ENCODE results near the gene HAX1.
"Not testable (repeated sequence)": the region's sequence is repeated elsewhere in the genome, so short reads cannot be mapped to it uniquely, and the experiment has no call there.

HAX1 gene

DNA sequence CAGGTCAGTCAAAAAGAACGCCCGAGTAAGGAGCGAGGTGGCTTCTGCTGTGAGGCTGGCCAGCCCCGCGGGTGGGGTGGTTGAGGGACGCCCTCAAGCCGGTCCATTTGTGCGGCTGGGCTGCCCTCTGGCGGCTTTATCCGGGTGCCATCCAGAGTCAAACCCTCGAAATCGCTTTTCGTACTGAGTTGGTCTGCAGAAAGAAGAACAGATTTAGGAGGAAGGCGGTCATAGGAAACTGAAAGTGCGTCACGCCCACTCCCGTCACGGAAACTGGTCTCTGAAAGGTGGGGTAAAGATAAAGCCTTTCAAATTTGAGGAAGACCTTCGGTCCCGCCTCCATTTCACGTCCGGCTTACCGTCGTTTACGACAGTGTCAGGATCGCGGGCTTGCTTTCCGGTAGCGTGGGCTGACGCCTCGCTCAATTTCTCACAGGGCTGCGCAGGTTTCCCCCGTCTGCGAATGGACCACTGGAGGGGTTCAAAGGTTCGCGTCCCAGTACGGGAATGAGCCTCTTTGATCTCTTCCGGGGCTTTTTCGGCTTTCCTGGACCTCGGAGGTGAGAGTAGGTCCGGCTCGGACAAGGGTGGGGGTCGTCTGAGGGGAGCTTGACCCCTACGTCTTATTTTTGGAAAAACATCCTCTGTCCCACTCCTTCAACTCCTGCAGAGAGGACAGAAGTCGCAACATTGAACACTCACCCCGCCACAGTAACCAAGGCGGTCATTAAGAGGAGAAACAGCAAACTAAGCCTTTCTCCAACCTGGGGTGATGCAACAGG lies at the start of gene HAX1:
TSS of gene HAX1 (plus strand) at position 413 of the 782 bp plus-strand sequence. CDS start at position 508, 95 bp downstream.
- peak; percentile 96 for DNase-seq

DNA sequence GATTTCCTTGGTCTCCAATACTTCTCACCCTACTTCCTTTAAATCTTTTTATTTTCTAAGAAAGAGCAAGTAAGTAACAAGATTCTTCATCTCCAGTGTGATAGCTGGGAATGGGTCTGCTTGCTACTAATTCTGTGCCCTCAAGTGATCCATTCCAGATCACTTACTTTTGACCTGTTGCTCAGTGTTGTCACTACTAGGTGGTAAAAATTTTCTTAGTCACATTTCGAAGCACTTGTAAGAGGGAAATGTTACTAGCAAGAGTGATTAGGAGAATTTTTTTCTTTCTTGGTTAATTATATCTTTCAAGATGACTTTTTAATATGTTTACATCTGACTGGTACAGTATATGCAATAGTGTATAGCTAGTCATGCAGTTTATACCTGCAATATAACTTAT lies 49.5 kb upstream of the HAX1 start:
- DNase-seq = no peak

- no peak for DNase-seq
Measured at GRCh38 chr1:154223621-154224020, 48.8 kb upstream of the HAX1 start.

DNA sequence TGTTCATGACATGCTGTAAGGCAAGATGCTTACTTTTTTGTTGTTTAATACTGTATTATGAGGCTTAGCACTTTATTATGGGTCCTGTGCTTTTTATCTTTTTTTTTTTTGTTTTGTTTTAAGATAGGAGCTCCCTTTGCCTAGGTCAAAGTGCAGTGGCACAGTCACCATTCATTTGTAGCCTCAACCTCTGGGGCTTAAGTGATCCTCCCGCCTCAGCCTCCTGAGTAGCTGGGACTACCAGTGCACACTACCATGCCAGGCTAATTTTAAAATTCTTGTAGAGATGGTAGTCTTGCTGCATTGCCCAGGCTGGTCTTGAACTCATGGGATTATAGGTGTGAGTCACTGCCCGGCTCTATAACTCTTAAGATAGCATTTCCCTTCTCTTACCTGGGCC lies 47.1 kb upstream of the HAX1 start:
- DNase-seq = no peak

- DNase-seq = not testable (repeated sequence)
Measured at GRCh38 chr1:154231112-154231511, 41.3 kb upstream of the HAX1 start.

- DNase-seq = not testable (repeated sequence)
Measured at GRCh38 chr1:154233127-154233526, 39.3 kb upstream of the HAX1 start.

GRCh38 chr1:154236855-154237254 lies 35.6 kb upstream of the HAX1 start:
- no peak for DNase-seq

DNA sequence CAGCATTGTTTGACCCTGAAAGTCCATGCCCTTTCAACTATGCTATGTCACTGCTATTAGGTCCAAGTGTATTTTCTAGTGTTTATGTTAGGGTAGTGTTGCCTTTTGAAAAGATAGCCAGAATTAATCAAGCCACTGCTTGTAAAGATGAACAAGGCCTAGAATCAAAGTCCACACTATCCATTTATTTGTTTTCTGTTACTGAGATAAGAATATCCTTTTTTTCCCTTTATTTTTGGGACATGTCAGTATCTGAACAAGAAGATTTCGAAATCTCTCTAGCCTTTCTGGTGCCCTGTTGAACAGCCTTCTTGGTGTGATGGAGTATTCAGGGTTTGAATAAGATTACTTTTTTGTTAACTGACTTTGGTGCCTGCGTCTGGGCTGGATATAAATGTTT lies 35.0 kb upstream of the HAX1 start:
- no peak for DNase-seq

- DNase-seq = no peak
Measured at GRCh38 chr1:154237880-154238506, 34.4 kb upstream of the HAX1 start.

- DNase-seq = no peak
Measured at GRCh38 chr1:154239491-154239890, 32.9 kb upstream of the HAX1 start.

DNA sequence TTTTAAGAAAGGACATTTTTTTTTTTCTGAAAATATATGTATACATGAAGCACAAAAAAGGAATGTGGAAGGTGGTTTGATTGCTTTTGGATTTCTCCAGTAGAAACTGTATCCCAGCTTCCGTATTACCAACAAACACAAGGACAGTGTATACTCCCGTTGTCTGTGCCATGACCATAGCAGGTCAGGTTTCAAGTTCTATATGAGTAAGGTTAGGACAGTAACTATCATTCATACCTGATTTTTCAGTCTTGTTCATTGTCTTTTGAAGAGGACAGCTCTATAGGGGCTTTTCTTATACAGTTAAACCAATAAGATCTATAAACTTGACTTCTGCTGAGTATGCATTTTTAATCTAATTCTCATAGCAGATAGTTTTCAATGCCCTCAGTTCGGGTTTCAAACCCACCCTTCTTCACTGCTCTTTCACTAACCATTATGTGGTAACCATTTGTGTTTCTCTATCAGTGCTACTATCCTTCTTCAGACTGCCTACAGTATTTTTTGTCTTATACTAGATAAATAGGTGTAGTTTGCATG lies 32.1 kb upstream of the HAX1 start:
- no peak for DNase-seq

DNA sequence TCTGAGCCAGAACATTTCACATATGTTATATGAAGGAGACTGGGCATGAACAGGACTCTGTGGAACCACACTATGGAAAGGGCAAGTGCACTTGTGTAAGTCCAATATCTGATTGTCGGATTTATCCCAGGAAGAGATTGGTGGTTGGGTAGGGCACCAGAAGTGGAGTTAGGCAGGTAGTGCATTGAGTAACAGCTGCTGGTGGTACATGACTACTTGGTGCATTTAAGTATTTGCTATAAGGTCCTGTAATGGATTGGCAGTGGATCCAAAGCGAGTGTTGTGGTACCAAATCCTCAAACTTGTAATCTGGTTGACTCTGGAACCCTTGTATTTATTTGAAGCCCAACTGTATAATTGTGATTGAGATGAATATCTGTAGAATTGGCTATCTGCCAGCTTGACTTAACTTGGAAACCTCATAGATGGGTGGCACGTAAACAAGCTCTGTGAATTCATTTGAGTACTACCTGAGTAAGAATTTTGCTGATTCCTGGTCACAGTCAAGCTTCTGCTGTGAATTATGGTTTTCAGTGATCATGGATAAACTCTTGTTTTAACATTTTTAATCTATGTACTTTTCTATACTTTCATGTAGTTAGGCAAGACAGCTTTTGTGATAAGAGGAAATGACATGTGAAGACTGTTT lies 30.6 kb upstream of the HAX1 start:
- DNase-seq = no peak

GRCh38 chr1:154253671-154254070 lies 18.8 kb upstream of the HAX1 start:
- no peak for DNase-seq

DNA sequence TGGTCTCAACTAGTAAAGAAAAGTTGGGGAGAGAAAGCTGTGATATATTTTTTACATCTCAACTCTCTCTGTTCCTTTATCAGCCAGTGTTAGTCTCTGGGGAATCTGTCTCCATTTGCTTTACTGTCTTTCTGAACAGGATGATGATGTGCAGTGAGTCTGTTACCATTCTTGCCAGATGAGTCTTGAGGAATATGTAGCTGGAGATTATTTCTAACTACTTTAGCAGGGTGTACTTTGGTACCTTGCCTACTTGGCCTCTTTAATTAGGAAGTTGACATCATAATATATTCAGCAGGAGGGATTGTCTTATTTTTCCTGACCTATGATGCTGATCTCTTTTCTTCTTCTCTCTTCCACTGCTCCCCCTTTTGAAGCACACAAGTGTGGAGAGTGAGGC lies 15.7 kb upstream of the HAX1 start:
- no peak for DNase-seq

DNA sequence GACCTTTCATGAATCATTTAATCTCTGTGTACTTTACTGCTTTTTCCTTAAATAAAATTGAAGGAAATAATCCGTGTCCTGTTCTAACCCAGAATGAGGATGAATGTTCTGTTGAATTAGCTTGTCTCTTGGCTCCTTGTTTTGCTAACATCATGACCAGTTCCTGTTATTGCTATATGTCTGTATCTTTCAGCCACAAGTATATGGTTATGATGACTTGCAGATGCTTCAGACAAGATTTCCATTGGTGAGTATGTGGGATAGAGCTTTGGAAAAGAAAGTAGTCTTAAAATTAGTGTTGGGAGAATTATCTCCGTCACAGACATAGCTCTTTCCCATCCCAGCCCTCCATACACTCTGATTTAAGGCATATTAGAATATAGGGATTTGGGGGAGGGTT lies 13.6 kb upstream of the HAX1 start:
- no peak for DNase-seq

- DNase-seq = no peak
Measured at GRCh38 chr1:154260127-154260526, 12.3 kb upstream of the HAX1 start.

DNA sequence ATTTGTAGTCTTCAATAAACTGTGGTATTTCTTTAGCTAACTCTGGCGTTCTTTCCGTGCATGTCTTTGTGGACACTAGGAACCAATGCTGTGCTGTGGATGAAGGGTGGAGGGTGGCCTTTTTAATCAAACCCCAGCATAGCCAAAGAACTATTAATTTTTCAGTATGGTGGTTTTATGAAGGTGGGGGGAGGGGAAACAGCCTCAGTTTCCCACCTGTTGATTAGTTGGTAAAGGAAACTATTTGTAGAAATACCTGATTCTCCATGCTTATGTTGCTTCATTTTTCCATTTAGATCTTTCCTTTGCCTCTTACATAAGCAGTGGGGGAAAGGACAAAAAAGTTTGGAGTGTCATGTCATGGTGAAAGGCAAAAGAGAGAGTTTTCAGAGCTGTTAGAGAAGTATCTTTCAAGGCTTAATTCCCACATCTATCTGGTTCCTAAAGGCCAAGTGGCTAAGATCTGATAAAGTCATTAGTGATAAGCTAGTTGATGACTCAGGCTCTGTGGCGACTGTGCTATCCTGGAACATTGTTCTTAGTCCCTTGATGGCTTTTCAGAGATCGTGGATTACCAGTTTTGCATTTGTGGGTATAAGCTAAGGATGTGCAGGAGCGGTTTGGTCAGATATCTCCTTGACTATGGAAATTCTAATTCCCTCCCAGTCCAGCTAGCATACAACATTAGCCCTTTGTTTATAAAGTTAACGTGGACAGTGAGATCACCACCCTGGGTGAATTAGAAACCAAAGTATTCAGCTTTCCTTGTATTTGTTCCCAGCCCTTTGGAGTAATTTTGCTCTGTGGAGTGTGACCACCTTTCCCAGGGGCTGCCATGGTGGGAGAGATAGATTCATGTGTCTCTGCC lies 8.7 kb upstream of the HAX1 start:
- DNase-seq = no peak

GRCh38 chr1:154264454-154264853 lies 8.0 kb upstream of the HAX1 start:
- DNase-seq = no peak

DNA sequence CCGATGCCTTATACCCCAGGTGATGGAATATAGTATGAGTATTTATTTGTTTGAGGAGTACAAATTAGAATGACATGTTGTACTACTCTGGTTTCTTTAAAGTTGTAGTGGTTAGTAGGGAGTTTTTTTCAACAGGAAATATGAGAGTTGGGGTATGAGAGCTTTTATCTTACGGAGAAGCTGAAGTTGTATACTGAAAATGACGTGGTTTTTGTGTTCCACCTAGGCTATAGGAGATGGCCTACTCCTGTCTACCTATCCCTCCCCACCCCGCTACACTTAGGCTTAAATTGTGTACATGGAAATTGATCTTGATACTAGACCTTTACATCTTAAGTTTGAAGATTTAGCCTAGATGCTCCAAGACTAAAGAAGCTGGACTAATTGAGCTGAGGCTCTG lies 6.8 kb upstream of the HAX1 start:
- no peak for DNase-seq

- no peak for DNase-seq
Measured at GRCh38 chr1:154270833-154271232, 1.6 kb upstream of the HAX1 start.

- no peak for DNase-seq
Measured at GRCh38 chr1:154272999-154273563, 652 bp downstream of the HAX1 start.

GRCh38 chr1:154276797-154277196 lies 4.4 kb downstream of the HAX1 start:
- no peak for DNase-seq

Measured in fibroblast of skin of right quadriceps (primary cell).